Measurements from ENCODE around the gene NMUR2. TPM values are rescaled to one million over a fixed set of nuclear protein-coding genes. Genes with fewer than 3 reads are reported as not detected.

NMUR2 gene
- total RNA-seq, 1 donor = not detected

DNA sequence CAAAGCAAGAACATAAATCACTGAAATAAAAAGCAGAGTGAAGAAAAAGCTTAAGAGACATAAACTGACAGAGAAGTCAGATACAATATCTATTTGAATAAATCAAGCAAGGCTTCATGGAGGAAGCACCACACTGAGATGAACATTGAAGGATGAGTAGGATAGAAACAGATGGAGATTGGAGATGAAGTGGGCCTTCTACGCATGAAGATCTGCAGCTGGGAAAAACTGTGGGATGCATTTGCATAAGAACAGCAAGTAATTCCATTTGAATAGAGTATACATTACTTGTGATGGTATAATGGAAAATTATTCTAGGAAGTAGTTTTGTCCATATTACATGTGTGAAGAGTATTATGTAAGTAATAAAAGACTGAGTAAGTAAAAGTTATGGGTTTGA, 16.5 kb downstream of the NMUR2 start:
- peaks cover 2% of the 10 kb centered on the region for H3K9me3 ChIP-seq (ENCODE audit: low read depth, low read length)
- no peak for DNase-seq (ENCODE audit: insufficient read length, low spot score, missing footprints)
- no peak overlapping the region for H2AFZ ChIP-seq (ENCODE audit: low read length)
- TF ChIP-seq, protein P1, sequence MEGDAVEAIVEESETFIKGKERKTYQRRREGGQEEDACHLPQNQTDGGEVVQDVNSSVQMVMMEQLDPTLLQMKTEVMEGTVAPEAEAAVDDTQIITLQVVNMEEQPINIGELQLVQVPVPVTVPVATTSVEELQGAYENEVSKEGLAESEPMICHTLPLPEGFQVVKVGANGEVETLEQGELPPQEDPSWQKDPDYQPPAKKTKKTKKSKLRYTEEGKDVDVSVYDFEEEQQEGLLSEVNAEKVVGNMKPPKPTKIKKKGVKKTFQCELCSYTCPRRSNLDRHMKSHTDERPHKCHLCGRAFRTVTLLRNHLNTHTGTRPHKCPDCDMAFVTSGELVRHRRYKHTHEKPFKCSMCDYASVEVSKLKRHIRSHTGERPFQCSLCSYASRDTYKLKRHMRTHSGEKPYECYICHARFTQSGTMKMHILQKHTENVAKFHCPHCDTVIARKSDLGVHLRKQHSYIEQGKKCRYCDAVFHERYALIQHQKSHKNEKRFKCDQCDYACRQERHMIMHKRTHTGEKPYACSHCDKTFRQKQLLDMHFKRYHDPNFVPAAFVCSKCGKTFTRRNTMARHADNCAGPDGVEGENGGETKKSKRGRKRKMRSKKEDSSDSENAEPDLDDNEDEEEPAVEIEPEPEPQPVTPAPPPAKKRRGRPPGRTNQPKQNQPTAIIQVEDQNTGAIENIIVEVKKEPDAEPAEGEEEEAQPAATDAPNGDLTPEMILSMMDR (IDR thresholded peaks at IDR 0.05; ENCODE audit: extremely low read depth, low read depth, low read length) = no peak
- H4K20me1 ChIP-seq (ENCODE audit: insufficient read depth, low read length) = no peaks in the 10 kb centered on the region
- no peaks in the 10 kb centered on the region for H3K27me3 ChIP-seq (ENCODE audit: insufficient read depth, low read length)
- no peak overlapping the region for H3K27ac ChIP-seq (ENCODE audit: low read depth, low read length)
- H3K4me2 ChIP-seq (ENCODE audit: insufficient read depth, low read length) = no peak overlapping the region
- H3K4me1 ChIP-seq (ENCODE audit: insufficient read depth, low read length) = no peaks in the 10 kb centered on the region
- no peaks in the 10 kb centered on the region for H3K36me3 ChIP-seq (ENCODE audit: insufficient read depth, low read length)
- no peaks in the 10 kb centered on the region for H3K79me2 ChIP-seq (ENCODE audit: insufficient read depth, low read length)
- no peak overlapping the region for H3K4me3 ChIP-seq (ENCODE audit: insufficient read depth, low read length)

GRCh38 chr5:152380415-152381123, 24.5 kb downstream of the NMUR2 start:
- Histone ChIP-seq H3K4me2 (ENCODE audit: insufficient read depth, low read length) (no peak overlapping the region), H3K27me3 (ENCODE audit: insufficient read depth, low read length) (no peaks in the 10 kb centered on the region), H3K79me2 (ENCODE audit: insufficient read depth, low read length) (no peaks in the 10 kb centered on the region), H3K36me3 (ENCODE audit: insufficient read depth, low read length) (no peaks in the 10 kb centered on the region), H3K4me3 (ENCODE audit: insufficient read depth, low read length) (no peak overlapping the region), H3K9me3 (ENCODE audit: low read depth, low read length) (no peaks in the 10 kb centered on the region), H3K27ac (ENCODE audit: low read depth, low read length) (no peak overlapping the region), H2AFZ (ENCODE audit: low read length) (no peak overlapping the region), H4K20me1 (ENCODE audit: insufficient read depth, low read length) (no peaks in the 10 kb centered on the region), H3K4me1 (ENCODE audit: insufficient read depth, low read length) (no peaks in the 10 kb centered on the region)
- no peak for DNase-seq (ENCODE audit: insufficient read length, low spot score, missing footprints)
- TF ChIP-seq, protein P1 (IDR thresholded peaks at IDR 0.05; ENCODE audit: extremely low read depth, low read depth, low read length) = no peak

GRCh38 chr5:152379331-152379730, 25.7 kb downstream of the NMUR2 start:
- Histone ChIP-seq H4K20me1 (ENCODE audit: insufficient read depth, low read length) (no peaks in the 10 kb centered on the region), H3K4me3 (ENCODE audit: insufficient read depth, low read length) (no peak overlapping the region), H3K4me1 (ENCODE audit: insufficient read depth, low read length) (no peaks in the 10 kb centered on the region), H3K27ac (ENCODE audit: low read depth, low read length) (no peak overlapping the region), H3K79me2 (ENCODE audit: insufficient read depth, low read length) (no peaks in the 10 kb centered on the region), H3K9me3 (ENCODE audit: low read depth, low read length) (no peaks in the 10 kb centered on the region), H2AFZ (ENCODE audit: low read length) (no peak overlapping the region), H3K4me2 (ENCODE audit: insufficient read depth, low read length) (no peak overlapping the region), H3K27me3 (ENCODE audit: insufficient read depth, low read length) (no peaks in the 10 kb centered on the region), H3K36me3 (ENCODE audit: insufficient read depth, low read length) (no peaks in the 10 kb centered on the region)
- DNase-seq (ENCODE audit: insufficient read length, low spot score, missing footprints) = no peak
- TF ChIP-seq, protein P1 (IDR thresholded peaks at IDR 0.05; ENCODE audit: extremely low read depth, low read depth, low read length) = no peak

DNA sequence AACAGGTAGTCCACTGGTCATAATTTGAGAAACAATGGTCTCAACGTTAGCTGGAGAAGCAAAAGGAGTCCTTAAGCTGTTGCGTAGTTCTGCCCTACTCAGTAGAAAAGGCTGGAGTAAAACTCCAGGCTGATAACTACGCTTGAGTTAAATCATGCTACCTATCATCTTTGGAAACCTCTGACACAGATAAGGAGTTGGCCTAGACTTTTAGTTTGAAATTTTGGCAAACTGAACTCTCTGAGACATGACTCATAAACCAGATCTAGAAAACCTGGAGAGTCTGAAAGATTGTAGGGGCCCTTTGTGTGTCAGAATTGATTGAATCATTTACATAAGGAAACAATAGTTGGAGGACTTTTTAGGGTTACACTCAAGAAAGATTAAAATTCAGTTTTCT, 26.3 kb downstream of the NMUR2 start:
- no peaks in the 10 kb centered on the region for H3K4me1 ChIP-seq (ENCODE audit: insufficient read depth, low read length)
- H3K27ac ChIP-seq (ENCODE audit: low read depth, low read length) = no peak overlapping the region
- TF ChIP-seq, protein P1 (IDR thresholded peaks at IDR 0.05; ENCODE audit: extremely low read depth, low read depth, low read length) = no peak
- no peaks in the 10 kb centered on the region for H3K36me3 ChIP-seq (ENCODE audit: insufficient read depth, low read length)
- H3K4me2 ChIP-seq (ENCODE audit: insufficient read depth, low read length) = no peak overlapping the region
- H4K20me1 ChIP-seq (ENCODE audit: insufficient read depth, low read length) = no peaks in the 10 kb centered on the region
- no peak overlapping the region for H2AFZ ChIP-seq (ENCODE audit: low read length)
- H3K27me3 ChIP-seq (ENCODE audit: insufficient read depth, low read length) = no peaks in the 10 kb centered on the region
- no peak overlapping the region for H3K4me3 ChIP-seq (ENCODE audit: insufficient read depth, low read length)
- no peaks in the 10 kb centered on the region for H3K79me2 ChIP-seq (ENCODE audit: insufficient read depth, low read length)
- H3K9me3 ChIP-seq (ENCODE audit: low read depth, low read length) = no peaks in the 10 kb centered on the region
- DNase-seq (ENCODE audit: insufficient read length, low spot score, missing footprints) = no peak

Data from osteoblast (primary cell).